OCI-LY3 (cell line): Measurements from ENCODE around the gene KLRK1.

Experiments used
- CTCF ChIP-seq: fragments of 200-600, 300-600 bp; sonication (generic); IDR thresholded peaks from 2 replicates; pipeline ENCODE4 v1.5.1; 2014; ENCODE audit warnings: antibody characterized with exemption, low read length, low read depth
- EZH2phosphoT487 ChIP-seq: fragments of 200-600 bp; shearing (Covaris generic); IDR thresholded peaks from 2 replicates; pipeline ENCODE4 v1.6.1; 2018; ENCODE audit warnings: antibody characterized with exemption, mixed run types, low read depth

GRCh38 chr12:10374624-10375018, 15.2 kb downstream of the KLRK1 start:
- TF ChIP-seq CTCF (no peak), EZH2phosphoT487 (no peak)
